GM12801 (cell line): Measurements from ENCODE around the gene ATP6V0E1.

Source experiments
- TF ChIP-seq, protein P1 (sequence below): IDR thresholded peaks from one replicate; pipeline ENCODE4 v1.5.1; 2011; ENCODE audit warnings: control low read depth; ENCODE audit not compliant: insufficient read length; ENCODE audit errors: extremely low read depth

Gene ATP6V0E1

GRCh38 chr5:172990776-172991175 is 7.2 kb downstream of the ATP6V0E1 start:
- TF ChIP-seq, protein P1, sequence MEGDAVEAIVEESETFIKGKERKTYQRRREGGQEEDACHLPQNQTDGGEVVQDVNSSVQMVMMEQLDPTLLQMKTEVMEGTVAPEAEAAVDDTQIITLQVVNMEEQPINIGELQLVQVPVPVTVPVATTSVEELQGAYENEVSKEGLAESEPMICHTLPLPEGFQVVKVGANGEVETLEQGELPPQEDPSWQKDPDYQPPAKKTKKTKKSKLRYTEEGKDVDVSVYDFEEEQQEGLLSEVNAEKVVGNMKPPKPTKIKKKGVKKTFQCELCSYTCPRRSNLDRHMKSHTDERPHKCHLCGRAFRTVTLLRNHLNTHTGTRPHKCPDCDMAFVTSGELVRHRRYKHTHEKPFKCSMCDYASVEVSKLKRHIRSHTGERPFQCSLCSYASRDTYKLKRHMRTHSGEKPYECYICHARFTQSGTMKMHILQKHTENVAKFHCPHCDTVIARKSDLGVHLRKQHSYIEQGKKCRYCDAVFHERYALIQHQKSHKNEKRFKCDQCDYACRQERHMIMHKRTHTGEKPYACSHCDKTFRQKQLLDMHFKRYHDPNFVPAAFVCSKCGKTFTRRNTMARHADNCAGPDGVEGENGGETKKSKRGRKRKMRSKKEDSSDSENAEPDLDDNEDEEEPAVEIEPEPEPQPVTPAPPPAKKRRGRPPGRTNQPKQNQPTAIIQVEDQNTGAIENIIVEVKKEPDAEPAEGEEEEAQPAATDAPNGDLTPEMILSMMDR, result no peak

DNA sequence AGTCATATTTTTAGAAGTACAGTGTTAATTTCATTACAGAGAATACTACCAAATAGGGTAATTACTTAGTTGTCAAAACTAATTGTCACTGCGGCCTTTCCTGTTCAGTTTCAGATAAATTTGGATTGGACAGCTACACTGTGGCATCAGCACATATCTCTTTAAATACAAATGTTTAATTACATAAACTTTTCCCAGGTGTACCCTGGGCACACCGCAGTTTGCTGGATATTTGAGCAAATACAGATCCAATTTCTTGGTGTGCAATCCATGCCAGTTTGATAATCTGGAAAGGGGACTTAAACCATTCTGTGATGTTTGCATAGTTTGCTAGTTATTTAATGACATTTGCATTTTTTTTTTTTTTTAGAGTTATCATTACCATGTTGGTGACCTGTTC is 10.8 kb downstream of the ATP6V0E1 start:
- TF ChIP-seq, protein P1, result no peak

DNA sequence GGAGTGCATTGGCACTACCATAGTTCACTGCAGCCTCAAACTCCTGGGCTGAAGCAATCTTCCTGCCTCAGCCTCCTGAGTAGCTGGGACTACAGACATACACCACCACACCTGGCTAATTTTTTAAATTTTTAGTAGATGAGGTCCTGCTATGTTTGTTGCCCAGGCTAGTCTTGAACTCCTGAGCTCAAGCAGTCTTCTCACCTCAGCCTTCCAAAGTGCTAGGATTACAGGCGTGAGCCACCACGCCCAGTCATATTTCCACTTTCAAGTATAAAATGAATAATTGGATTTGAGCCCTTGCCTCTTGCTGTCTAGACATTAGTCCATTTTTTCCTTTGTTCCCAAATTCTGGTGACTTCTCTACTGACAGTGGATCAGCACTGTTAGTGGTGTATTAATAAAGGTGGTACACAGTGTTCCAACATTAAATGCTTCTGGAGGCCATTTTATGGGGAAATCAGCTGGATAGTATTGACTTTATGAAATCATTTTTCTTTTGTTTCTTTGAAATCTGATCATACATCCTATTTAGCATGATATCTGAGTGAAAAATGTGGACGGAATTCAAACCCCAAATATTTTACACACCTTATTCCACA is 15.9 kb downstream of the ATP6V0E1 start:
- TF ChIP-seq, protein P1, result no peak

GRCh38 chr5:172999974-173000373 is 16.4 kb downstream of the ATP6V0E1 start:
- TF ChIP-seq, protein P1, result no peak

GRCh38 chr5:173001229-173001841 is 17.8 kb downstream of the ATP6V0E1 start:
- TF ChIP-seq, protein P1, result no peak

GRCh38 chr5:173003360-173003759 is 19.8 kb downstream of the ATP6V0E1 start:
- TF ChIP-seq, protein P1, result no peak

GRCh38 chr5:173004013-173004412 is 20.4 kb downstream of the ATP6V0E1 start:
- TF ChIP-seq, protein P1, result no peak
